Body of pancreas (tissue), 4 donors: ENCODE results near the gene MRPS25.
A peak's percentile ranks its signal among the peaks of the same experiment; 100 is the strongest.

Source experiments
- POLR2A ChIP-seq, 3 donors: fragments of 450-650 bp; IDR thresholded peaks; one replicate each; pipeline ENCODE4 v1.6.1; 2016; ENCODE audit warnings: antibody characterized with exemption in 3 of 3, mild to moderate bottlenecking in 2 of 3
- TF ChIP-seq, protein P1 (sequence below), 7 experiments: fragments of 450-650 bp in 4 of 7; fragments of 200-600 bp in 3 of 7; sonication (generic) in 3 of 7; IDR thresholded peaks; one replicate each; pipeline ENCODE4 v1.5.1; 2016 to 2019; ENCODE audit warnings: antibody characterized with exemption in 7 of 7

DNA sequence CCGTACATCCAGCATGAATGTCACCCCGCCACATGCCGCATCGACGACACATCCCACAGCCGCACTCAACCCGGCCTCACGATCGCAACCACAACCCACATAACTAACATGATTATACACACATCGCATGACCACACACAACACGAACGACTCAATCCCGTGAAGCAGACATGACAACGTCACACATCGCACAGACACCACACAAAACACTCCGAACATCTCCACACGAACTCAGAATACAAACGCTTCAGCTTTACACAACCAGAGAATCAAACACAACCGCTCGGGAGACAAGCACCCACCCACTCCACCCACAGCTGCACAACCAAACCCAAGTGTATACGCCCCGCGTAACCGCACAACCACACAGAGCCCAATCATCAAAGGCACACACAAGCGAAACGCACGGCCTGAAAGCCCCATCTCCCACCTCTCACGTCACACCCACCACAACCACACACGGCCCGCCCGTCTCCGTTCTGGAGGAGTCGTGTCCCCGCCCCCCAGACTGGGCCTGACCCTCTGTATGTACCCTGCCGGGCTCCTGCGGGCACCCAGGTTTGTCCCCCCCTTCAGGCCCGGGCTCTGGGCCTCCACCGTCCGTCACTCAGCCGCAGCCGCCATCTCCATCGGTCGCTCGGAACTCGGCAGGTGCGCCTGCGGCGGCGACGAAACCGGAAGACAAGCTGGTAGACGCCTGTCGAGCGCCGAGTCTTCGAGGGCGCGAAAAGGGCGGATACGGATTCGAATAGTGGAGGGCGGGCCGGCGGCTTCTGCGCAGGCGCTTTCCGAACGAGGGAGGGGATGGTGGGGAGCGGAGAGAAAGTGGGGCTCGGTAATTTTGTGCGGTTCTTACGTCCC is 33.6 kb upstream of the MRPS25 start, which contains the start of gene RBSN:
- TF ChIP-seq POLR2A (IDR thresholded peaks at IDR 0.05) = peak; percentile 30 to 84 (median 82)
- TF ChIP-seq, protein P1, sequence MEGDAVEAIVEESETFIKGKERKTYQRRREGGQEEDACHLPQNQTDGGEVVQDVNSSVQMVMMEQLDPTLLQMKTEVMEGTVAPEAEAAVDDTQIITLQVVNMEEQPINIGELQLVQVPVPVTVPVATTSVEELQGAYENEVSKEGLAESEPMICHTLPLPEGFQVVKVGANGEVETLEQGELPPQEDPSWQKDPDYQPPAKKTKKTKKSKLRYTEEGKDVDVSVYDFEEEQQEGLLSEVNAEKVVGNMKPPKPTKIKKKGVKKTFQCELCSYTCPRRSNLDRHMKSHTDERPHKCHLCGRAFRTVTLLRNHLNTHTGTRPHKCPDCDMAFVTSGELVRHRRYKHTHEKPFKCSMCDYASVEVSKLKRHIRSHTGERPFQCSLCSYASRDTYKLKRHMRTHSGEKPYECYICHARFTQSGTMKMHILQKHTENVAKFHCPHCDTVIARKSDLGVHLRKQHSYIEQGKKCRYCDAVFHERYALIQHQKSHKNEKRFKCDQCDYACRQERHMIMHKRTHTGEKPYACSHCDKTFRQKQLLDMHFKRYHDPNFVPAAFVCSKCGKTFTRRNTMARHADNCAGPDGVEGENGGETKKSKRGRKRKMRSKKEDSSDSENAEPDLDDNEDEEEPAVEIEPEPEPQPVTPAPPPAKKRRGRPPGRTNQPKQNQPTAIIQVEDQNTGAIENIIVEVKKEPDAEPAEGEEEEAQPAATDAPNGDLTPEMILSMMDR (IDR thresholded peaks at IDR 0.05) = no peak
